ENCODE results near the gene ATP2B2. TPM values are rescaled to one million over a fixed set of nuclear protein-coding genes. Genes with fewer than 3 reads are reported as not detected.

Gene ATP2B2
- polyA plus RNA-seq, 3 donors, result not detected

GRCh38 chr3:10371167-10371566 lies 134.2 kb downstream of the ATP2B2 start:
- Histone ChIP-seq H3K4me1 (ENCODE audit: control insufficient read depth in 1 of 2, insufficient read depth in 2 of 2, low read length in 2 of 2) (peaks cover 0 to 8% of the 10 kb centered on the region in 2 donors), H3K4me3 (replicated peaks in 1 of 3; ENCODE audit: low read depth in 2 of 3, low read length in 3 of 3) (no peak overlapping the region), H3K36me3 (replicated peaks in 1 of 2; ENCODE audit: control insufficient read depth in 1 of 2, insufficient read depth in 2 of 2, low read length in 2 of 2) (no peaks in the 10 kb centered on the region), H2AFZ (ENCODE audit: insufficient read depth, low read depth, low read length, poor library complexity, severe bottlenecking) (no peak overlapping the region), H3K9me3 (replicated peaks in 1 of 2; ENCODE audit: control insufficient read depth in 1 of 2, insufficient read depth in 1 of 2, low read length in 2 of 2) (peaks cover 0 to 4% of the 10 kb centered on the region in 2 donors), H3K79me2 (ENCODE audit: insufficient read depth, low read length) (no peaks in the 10 kb centered on the region), H3K4me2 (replicated peaks; ENCODE audit: extremely low read depth, low read length, poor library complexity, severe bottlenecking) (no peak overlapping the region), H3K27me3 (ENCODE audit: control insufficient read depth in 2 of 2, insufficient read depth in 2 of 2, low read length in 2 of 2) (no peaks in the 10 kb centered on the region), H3K27ac (ENCODE audit: low read depth in 1 of 2, low read length in 2 of 2) (no peak overlapping the region), H3K9ac (ENCODE audit: insufficient read depth, low read length, poor library complexity, severe bottlenecking) (no peak overlapping the region), H4K20me1 (ENCODE audit: insufficient read depth, low read length) (no peaks in the 10 kb centered on the region)
- DNase-seq, result no peak
- TF ChIP-seq CTCF (IDR thresholded peaks at IDR 0.05), result no peak
- intact Hi-C loops (cut with micrococcal nuclease), result no loop called here
- Mint-ChIP-seq H3K4me1 (peaks cover 7% of the 10 kb centered on the region), H3K4me3 (no peak overlapping the region), H3K27ac (peak overlapping the region in 2 of 7 donors; percentile 3 to 25), H3K36me3 (no peaks in the 10 kb centered on the region), H3K9me3 (peaks cover 1 to 5% (median 3%) of the 10 kb centered on the region in 7 donors), H3K27me3 (ENCODE audit: low read depth in 3 of 3) (peaks cover 0 to 9% (median 0%) of the 10 kb centered on the region in 3 donors)
- WGBS (ENCODE audit: insufficient coverage), result 100% methylated on average over 3 of the region's 3 CpGs

GRCh38 chr3:10370429-10370828 lies 135.0 kb downstream of the ATP2B2 start:
- H3K36me3 Mint-ChIP-seq, result no peaks in the 10 kb centered on the region
- H3K4me1 Mint-ChIP-seq, result peaks cover 7% of the 10 kb centered on the region

More at GRCh38 chr3:10370429-10370828, 135.0 kb downstream of the ATP2B2 start:
- peak; percentile 18 to 52 (median 38) for DNase-seq
- H3K4me3 Mint-ChIP-seq, result peak overlapping the region in 1 of 2 donors; percentile 53
- Histone ChIP-seq H3K79me2 (ENCODE audit: insufficient read depth, low read length) (no peaks in the 10 kb centered on the region), H4K20me1 (ENCODE audit: insufficient read depth, low read length) (no peaks in the 10 kb centered on the region), H3K27ac (ENCODE audit: low read depth in 1 of 2, low read length in 2 of 2) (no peak overlapping the region), H3K4me1 (ENCODE audit: control insufficient read depth in 1 of 2, insufficient read depth in 2 of 2, low read length in 2 of 2) (peaks cover 0 to 8% of the 10 kb centered on the region in 2 donors), H3K4me3 (replicated peaks in 1 of 3; ENCODE audit: low read depth in 2 of 3, low read length in 3 of 3) (no peak overlapping the region), H3K36me3 (replicated peaks in 1 of 2; ENCODE audit: control insufficient read depth in 1 of 2, insufficient read depth in 2 of 2, low read length in 2 of 2) (no peaks in the 10 kb centered on the region), H2AFZ (ENCODE audit: insufficient read depth, low read depth, low read length, poor library complexity, severe bottlenecking) (peak overlapping the region; percentile 37), H3K9me3 (replicated peaks in 1 of 2; ENCODE audit: control insufficient read depth in 1 of 2, insufficient read depth in 1 of 2, low read length in 2 of 2) (peaks cover 0 to 4% of the 10 kb centered on the region in 2 donors), H3K9ac (ENCODE audit: insufficient read depth, low read length, poor library complexity, severe bottlenecking) (no peak overlapping the region), H3K27me3 (ENCODE audit: control insufficient read depth in 2 of 2, insufficient read depth in 2 of 2, low read length in 2 of 2) (no peaks in the 10 kb centered on the region), H3K4me2 (replicated peaks; ENCODE audit: extremely low read depth, low read length, poor library complexity, severe bottlenecking) (no peak overlapping the region)
- no peak overlapping the region for H3K27ac Mint-ChIP-seq
- H3K9me3 Mint-ChIP-seq, result peaks cover 1 to 6% (median 3%) of the 10 kb centered on the region in 7 donors
- H3K27me3 Mint-ChIP-seq (ENCODE audit: low read depth in 3 of 3), result peaks cover 0 to 9% (median 0%) of the 10 kb centered on the region in 3 donors
- no peak for TF ChIP-seq CTCF (IDR thresholded peaks at IDR 0.05)
- 0% methylated on average over 5 of the region's 10 CpGs for WGBS (ENCODE audit: insufficient coverage)
- intact Hi-C loops (cut with micrococcal nuclease), result no loop called here
